SU-DHL-6 (cell line): ENCODE data around the gene TPK1.
"Not testable (repeated sequence)": the region's sequence is repeated elsewhere in the genome, so short reads cannot be mapped to it uniquely, and the experiment has no call there.

Experiments
- H2AFZ ChIP-seq: fragments of 200-600 bp; sonication (generic); 2 replicates; pipeline ENCODE4 v1.6.1; 2014; ENCODE audit warnings: low read depth, mild to moderate bottlenecking, moderate library complexity, mixed read lengths, antibody characterized with exemption, low read length; ENCODE audit not compliant: severe bottlenecking
- H3F3A ChIP-seq: fragments of 200-600 bp; shearing (Covaris generic); 2 replicates; pipeline ENCODE4 v1.6.0; 2016; ENCODE audit warnings: antibody characterized with exemption, mild to moderate bottlenecking; ENCODE audit not compliant: insufficient read depth
- H3K27ac ChIP-seq: fragments of 200-600 bp; sonication (generic); 2 replicates; pipeline ENCODE4 v1.5.1; 2016; ENCODE audit warnings: low read depth, mild to moderate bottlenecking, low read length, moderate library complexity, mixed read lengths
- H3K27me3 ChIP-seq: fragments of 200-600 bp; sonication (generic), shearing (Covaris generic); 2 replicates; pipeline ENCODE4 v1.6.0; 2014; ENCODE audit warnings: mild to moderate bottlenecking, low read length
- H3K36me3 ChIP-seq: fragments of 200-600 bp; sonication (generic); 2 replicates; pipeline ENCODE4 v1.6.1; 2014; ENCODE audit warnings: mild to moderate bottlenecking, low read length, mixed read lengths
- H3K4me2 ChIP-seq: fragments of 300-600, 200-600 bp; shearing (Covaris generic), sonication (generic); 2 replicates; pipeline ENCODE4 v1.6.0; 2014; ENCODE audit warnings: low read length, low read depth, mild to moderate bottlenecking; ENCODE audit not compliant: poor library complexity, severe bottlenecking
- H3K4me3 ChIP-seq: fragments of 200-600 bp; sonication (generic); 2 replicates; pipeline ENCODE4 v1.5.1; 2014; ENCODE audit warnings: antibody characterized with exemption, low read length, mild to moderate bottlenecking, mixed read lengths; ENCODE audit not compliant: insufficient read depth, poor library complexity, severe bottlenecking
- H3K79me2 ChIP-seq: fragments of 200-600 bp; sonication (generic); 2 replicates; pipeline ENCODE4 v1.6.1; 2014; ENCODE audit warnings: mild to moderate bottlenecking, low read length, moderate library complexity; ENCODE audit not compliant: insufficient read depth
- H3K9ac ChIP-seq: fragments of 200-600 bp; sonication (generic); 2 replicates; pipeline ENCODE4 v1.7.0; 2014; ENCODE audit warnings: mild to moderate bottlenecking, low read length
- H3K9me2 ChIP-seq: fragments of 200-600 bp; sonication (generic); replicated peaks from 2 replicates; pipeline ENCODE4 v1.6.1; 2014; ENCODE audit warnings: low read length; ENCODE audit not compliant: insufficient read depth
- H3K9me3 ChIP-seq: fragments of 200-600 bp; sonication (generic); 2 replicates; pipeline ENCODE4 v1.6.1; 2014; ENCODE audit warnings: low read length, mixed read lengths; ENCODE audit not compliant: insufficient read depth
- H4K20me1 ChIP-seq: fragments of 200-600 bp; sonication (generic); 2 replicates; pipeline ENCODE4 v1.6.1; 2014; ENCODE audit warnings: low read depth, mild to moderate bottlenecking, antibody characterized with exemption, low read length, moderate library complexity, mixed read lengths
- EZH2phosphoT487 ChIP-seq: fragments of 200-600 bp; sonication (generic), shearing (Covaris generic); conservative IDR thresholded peaks from 2 replicates; pipeline ENCODE4 v1.6.1; 2018; ENCODE audit warnings: mild to moderate bottlenecking, antibody characterized with exemption, low read length, moderate library complexity, mixed read lengths
- TF ChIP-seq, protein P1 (sequence below): fragments of 200-600 bp; sonication (generic); IDR thresholded peaks from one replicate; pipeline ENCODE4 v1.5.1; 2017; ENCODE audit warnings: antibody characterized with exemption, mild to moderate bottlenecking, low read length, moderate library complexity; ENCODE audit not compliant: insufficient read depth, poor library complexity, severe bottlenecking

The TPK1 gene

DNA sequence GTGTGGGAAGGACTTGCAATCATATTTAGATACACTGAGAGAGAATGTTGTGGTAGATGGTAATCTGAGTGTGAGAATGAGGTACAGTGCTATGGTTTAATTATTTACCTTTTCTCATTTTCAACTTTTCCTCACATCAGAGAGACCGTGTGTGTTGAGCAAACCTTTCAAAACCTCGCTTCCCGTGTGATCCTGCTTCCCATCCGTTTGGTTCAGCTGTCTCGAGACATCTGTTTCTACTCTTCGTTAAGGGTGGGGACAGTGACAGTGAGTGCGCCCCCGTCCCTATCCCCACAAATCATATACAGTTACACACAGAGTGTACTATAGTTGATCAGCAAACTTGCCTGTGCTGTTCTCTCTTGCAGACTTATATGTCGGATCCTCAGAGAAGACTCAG is 399.4 kb downstream of the TPK1 start:
- Histone ChIP-seq H4K20me1 (no peaks in the 10 kb centered on the region), H3K36me3 (no peaks in the 10 kb centered on the region), H3K79me2 (no peaks in the 10 kb centered on the region), H3F3A (no peaks in the 10 kb centered on the region), H3K9me3 (no peaks in the 10 kb centered on the region), H3K9me2 (no peaks in the 10 kb centered on the region), H3K4me3 (no peak overlapping the region), H3K27me3 (no peaks in the 10 kb centered on the region), H2AFZ (no peak overlapping the region), H3K9ac (no peak overlapping the region), H3K4me2 (no peak overlapping the region), H3K27ac (no peak overlapping the region)
- no peak for TF ChIP-seq EZH2phosphoT487

DNA sequence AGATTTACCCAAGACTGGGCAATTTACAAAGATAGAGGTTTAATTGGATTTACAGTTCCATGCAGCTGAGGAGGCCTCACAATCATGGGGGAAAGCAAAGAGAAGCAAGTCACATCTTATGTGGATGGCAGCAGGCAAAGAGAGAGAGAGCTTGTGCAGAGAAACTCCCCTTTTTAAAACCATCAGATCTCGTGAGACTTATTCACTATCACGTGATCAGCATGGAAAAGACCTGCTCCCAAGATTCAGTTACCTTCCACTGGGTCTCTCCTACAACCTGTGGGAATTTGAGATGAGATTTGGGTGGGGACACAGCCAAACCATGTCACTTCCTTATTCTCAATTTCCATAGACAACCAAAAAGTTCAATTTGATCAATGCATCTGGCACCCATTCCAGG is 407.4 kb downstream of the TPK1 start:
- H3K9me2 ChIP-seq, result no peaks in the 10 kb centered on the region
- no peak overlapping the region for H3K4me3 ChIP-seq
- H3K9me3 ChIP-seq, result no peaks in the 10 kb centered on the region
- no peak overlapping the region for H3K27ac ChIP-seq
- no peak overlapping the region for H3K9ac ChIP-seq
- H3K36me3 ChIP-seq, result no peaks in the 10 kb centered on the region
- no peak overlapping the region for H3K4me2 ChIP-seq
- H2AFZ ChIP-seq, result no peak overlapping the region
- H3K79me2 ChIP-seq, result no peaks in the 10 kb centered on the region
- no peaks in the 10 kb centered on the region for H3F3A ChIP-seq
- H4K20me1 ChIP-seq, result no peaks in the 10 kb centered on the region
- TF ChIP-seq, protein P1, sequence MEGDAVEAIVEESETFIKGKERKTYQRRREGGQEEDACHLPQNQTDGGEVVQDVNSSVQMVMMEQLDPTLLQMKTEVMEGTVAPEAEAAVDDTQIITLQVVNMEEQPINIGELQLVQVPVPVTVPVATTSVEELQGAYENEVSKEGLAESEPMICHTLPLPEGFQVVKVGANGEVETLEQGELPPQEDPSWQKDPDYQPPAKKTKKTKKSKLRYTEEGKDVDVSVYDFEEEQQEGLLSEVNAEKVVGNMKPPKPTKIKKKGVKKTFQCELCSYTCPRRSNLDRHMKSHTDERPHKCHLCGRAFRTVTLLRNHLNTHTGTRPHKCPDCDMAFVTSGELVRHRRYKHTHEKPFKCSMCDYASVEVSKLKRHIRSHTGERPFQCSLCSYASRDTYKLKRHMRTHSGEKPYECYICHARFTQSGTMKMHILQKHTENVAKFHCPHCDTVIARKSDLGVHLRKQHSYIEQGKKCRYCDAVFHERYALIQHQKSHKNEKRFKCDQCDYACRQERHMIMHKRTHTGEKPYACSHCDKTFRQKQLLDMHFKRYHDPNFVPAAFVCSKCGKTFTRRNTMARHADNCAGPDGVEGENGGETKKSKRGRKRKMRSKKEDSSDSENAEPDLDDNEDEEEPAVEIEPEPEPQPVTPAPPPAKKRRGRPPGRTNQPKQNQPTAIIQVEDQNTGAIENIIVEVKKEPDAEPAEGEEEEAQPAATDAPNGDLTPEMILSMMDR, result no peak
- TF ChIP-seq EZH2phosphoT487, result no peak
- H3K27me3 ChIP-seq, result no peaks in the 10 kb centered on the region

DNA sequence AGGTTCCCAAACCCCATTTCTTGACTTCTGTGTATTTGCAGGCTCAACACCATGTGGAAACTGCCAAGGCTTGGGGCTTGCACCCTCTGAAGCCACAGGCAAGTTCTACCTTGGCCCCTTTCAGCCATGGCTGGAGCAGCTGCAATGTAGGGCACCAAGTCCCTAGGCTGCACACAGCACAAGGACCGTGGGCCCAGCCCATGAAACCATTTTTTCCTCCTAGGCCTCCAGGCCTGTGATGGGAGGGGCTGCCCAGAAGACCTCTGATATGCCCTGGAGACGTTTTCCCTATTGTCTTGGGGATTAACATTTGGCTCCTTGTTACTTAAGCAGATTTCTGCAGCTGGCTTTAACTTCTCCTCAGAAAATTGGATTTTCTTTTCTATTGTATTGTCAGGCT is 408.3 kb downstream of the TPK1 start:
- H4K20me1 ChIP-seq, H3K9me3 ChIP-seq, H2AFZ ChIP-seq, H3K9ac ChIP-seq, H3F3A ChIP-seq, H3K4me2 ChIP-seq, H3K36me3 ChIP-seq, H3K27me3 ChIP-seq, H3K4me3 ChIP-seq, H3K9me2 ChIP-seq, H3K27ac ChIP-seq, H3K79me2 ChIP-seq: not testable (repeated sequence)

DNA sequence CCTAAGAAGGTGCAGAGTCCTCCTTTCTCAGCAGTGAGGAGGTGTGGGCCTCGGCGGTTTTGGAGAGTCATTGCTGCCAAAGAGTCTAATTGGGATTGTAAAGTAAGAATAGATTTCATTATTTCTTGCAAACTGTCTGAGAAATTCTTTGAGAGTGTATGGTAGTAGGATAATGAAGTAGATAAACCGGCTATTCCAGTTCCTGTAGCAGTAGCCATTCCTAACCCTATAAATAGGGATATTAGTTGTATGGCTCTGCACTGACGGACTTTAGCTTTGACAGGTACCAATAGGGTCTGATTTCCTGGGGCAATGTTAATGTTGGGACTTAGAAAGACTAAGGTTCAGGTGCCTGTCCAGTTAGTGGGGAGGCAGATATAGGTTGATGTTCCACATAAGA is 416.9 kb downstream of the TPK1 start:
- H2AFZ ChIP-seq, H3K36me3 ChIP-seq, H3K9me3 ChIP-seq, H3K4me2 ChIP-seq, H3K27me3 ChIP-seq, H3K9me2 ChIP-seq, H3F3A ChIP-seq, H3K79me2 ChIP-seq, H3K9ac ChIP-seq, H3K4me3 ChIP-seq, H3K27ac ChIP-seq, H4K20me1 ChIP-seq: not testable (repeated sequence)

DNA sequence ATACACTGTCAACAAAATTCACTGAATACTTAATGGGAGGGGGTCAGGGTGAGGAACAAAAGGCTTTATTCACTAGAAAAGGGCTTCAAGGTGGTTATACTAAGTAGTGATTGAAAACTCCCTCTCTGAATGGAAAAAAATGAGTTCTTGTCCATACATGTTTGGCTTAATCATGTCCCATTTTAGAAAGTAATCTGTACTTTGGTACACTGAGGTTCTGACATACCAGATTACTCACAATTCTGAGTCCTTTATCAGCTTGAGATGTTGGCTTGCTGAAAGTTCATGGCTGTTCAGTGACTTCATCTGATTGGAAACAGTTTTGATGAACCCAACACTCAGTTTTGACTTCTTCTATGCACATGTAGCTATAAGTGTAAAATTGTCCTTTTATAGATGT is 419.5 kb downstream of the TPK1 start:
- Histone ChIP-seq H3K36me3 (no peaks in the 10 kb centered on the region), H2AFZ (no peak overlapping the region), H3K9me3 (no peaks in the 10 kb centered on the region), H4K20me1 (no peaks in the 10 kb centered on the region), H3K9me2 (no peaks in the 10 kb centered on the region), H3F3A (no peaks in the 10 kb centered on the region), H3K79me2 (no peaks in the 10 kb centered on the region), H3K27ac (no peak overlapping the region), H3K4me2 (no peak overlapping the region), H3K9ac (no peak overlapping the region), H3K4me3 (no peak overlapping the region), H3K27me3 (no peaks in the 10 kb centered on the region)
- TF ChIP-seq, protein P1, result no peak
- TF ChIP-seq EZH2phosphoT487, result no peak
